ENCODE measurements around the gene MC5R.
"Not testable (repeated sequence)": the region's sequence is repeated elsewhere in the genome, so short reads cannot be mapped to it uniquely, and the experiment has no call there.

The MC5R gene

GRCh38 chr18:13834496-13835015 is 10.6 kb downstream of the MC5R start:
- in situ Hi-C loops (cut with HindIII; ENCODE audit: low sequenced_read_pairs): no loop called here
- H3K4me3 ChIP-seq (ENCODE audit: low read depth, low read length): no peak overlapping the region
- TF ChIP-seq, protein P1, sequence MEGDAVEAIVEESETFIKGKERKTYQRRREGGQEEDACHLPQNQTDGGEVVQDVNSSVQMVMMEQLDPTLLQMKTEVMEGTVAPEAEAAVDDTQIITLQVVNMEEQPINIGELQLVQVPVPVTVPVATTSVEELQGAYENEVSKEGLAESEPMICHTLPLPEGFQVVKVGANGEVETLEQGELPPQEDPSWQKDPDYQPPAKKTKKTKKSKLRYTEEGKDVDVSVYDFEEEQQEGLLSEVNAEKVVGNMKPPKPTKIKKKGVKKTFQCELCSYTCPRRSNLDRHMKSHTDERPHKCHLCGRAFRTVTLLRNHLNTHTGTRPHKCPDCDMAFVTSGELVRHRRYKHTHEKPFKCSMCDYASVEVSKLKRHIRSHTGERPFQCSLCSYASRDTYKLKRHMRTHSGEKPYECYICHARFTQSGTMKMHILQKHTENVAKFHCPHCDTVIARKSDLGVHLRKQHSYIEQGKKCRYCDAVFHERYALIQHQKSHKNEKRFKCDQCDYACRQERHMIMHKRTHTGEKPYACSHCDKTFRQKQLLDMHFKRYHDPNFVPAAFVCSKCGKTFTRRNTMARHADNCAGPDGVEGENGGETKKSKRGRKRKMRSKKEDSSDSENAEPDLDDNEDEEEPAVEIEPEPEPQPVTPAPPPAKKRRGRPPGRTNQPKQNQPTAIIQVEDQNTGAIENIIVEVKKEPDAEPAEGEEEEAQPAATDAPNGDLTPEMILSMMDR (IDR thresholded peaks at IDR 0.05; ENCODE audit: low read depth, low read length, missing control alignments): no peak
- DNase-seq (ENCODE audit: low read depth): no peak

- in situ Hi-C loops (cut with HindIII; ENCODE audit: low sequenced_read_pairs): no loop called here
- H3K4me3 ChIP-seq (ENCODE audit: low read depth, low read length): no peak overlapping the region
- no peak for DNase-seq (ENCODE audit: low read depth)
- TF ChIP-seq, protein P1 (IDR thresholded peaks at IDR 0.05; ENCODE audit: low read depth, low read length, missing control alignments): no peak
Measured at GRCh38 chr18:13835202-13835601, 11.3 kb downstream of the MC5R start.

GRCh38 chr18:13836559-13836958 is 12.6 kb downstream of the MC5R start:
- TF ChIP-seq, protein P1 (IDR thresholded peaks at IDR 0.05; ENCODE audit: low read depth, low read length, missing control alignments): no peak
- no peak overlapping the region for H3K4me3 ChIP-seq (ENCODE audit: low read depth, low read length)
- in situ Hi-C loops (cut with HindIII; ENCODE audit: low sequenced_read_pairs): no loop called here
- no peak for DNase-seq (ENCODE audit: low read depth)

- TF ChIP-seq, protein P1 (IDR thresholded peaks at IDR 0.05; ENCODE audit: low read depth, low read length, missing control alignments): no peak
- H3K4me3 ChIP-seq (ENCODE audit: low read depth, low read length): no peak overlapping the region
- no peak for DNase-seq (ENCODE audit: low read depth)
- in situ Hi-C loops (cut with HindIII; ENCODE audit: low sequenced_read_pairs): no loop called here
Measured at GRCh38 chr18:13849791-13850190, 25.8 kb downstream of the MC5R start.

DNA sequence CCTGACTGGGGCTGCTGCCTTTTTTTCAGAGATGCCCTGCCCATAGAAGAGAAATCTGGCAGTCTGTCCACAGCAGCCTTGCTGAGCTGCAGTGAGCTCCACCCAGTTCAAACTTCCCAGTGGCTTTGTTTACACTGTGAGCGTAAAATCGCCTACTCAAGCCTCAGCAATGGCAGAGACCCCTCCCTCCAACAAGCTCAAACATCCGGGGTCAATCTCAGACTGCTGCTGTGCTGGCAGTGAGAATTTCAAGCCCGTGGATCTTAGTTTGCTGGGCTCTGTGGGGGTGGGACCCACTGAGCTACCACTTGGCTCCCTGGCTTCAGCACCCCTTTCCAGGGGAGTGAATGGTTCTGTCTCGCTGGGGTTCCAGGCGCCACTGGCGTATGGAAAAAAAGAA is 38.9 kb downstream of the MC5R start:
- DNase-seq (ENCODE audit: low read depth); H3K4me3 ChIP-seq (ENCODE audit: low read depth, low read length); in situ Hi-C loops (cut with HindIII; ENCODE audit: low sequenced_read_pairs): not testable (repeated sequence)

DNA sequence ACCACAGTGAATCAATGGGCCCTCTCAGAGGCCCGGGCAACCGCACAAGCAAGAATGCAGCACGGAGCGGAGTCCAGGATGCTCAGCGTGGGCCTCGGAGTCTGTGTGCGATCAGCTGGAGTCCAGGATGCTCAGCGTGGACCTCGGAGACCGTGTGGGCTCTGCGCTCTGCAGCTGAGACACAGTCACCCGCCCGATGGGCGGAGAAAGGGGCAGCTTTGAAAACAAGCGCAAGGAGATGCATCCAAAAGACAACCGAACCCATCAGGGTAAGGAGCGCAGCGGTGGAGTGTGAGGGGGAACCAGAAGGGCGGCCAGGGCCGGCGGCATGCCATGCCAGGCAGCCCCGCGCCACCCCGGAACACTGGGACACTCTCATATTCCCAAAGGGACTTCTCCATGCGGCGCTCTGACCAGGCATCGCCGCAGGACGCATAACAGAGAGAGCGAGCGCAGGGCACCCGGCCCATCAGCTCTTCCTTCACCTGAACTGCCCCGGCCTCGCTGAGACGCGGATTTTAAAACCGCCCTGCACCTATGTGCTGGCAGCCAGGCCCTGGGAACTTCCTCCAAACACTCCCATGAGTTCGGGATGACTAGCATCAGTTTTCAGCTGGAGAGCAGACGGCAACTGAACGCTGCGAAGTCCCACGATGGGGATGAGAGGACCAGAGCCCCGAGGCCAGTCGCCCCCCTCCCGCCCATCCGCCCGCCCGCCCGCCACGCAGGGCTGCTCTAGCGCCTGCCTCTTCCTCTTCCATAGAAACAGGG is 44.7 kb downstream of the MC5R start:
- TF ChIP-seq, protein P1 (IDR thresholded peaks at IDR 0.05; ENCODE audit: low read depth, low read length, missing control alignments): no peak
- H3K4me3 ChIP-seq (ENCODE audit: low read depth, low read length): no peak overlapping the region
- in situ Hi-C loops (cut with HindIII; ENCODE audit: low sequenced_read_pairs): no loop called here
- DNase-seq (ENCODE audit: low read depth): no peak

DNA sequence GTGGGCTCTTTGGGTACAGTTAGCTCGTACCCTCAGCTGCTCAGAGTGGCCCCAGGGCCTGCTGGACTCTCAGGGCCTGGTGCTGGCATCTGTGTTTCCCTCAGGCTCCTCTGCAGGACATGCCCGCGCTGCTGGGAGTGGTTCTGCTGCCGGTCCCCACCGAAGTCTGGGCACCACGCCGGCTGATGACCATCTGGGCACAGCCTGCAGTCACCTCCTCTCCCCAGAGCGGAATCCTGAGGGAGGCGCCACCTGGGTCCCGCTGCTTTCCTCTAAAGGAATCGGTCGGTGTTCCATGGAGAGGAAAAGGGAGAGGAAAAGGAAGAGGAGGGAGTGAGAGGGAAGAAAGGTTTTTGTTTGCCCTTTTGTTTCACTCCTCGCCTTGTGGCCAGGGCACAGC is 47.8 kb downstream of the MC5R start:
- in situ Hi-C loops (cut with HindIII; ENCODE audit: low sequenced_read_pairs): no loop called here
- no peak overlapping the region for H3K4me3 ChIP-seq (ENCODE audit: low read depth, low read length)
- no peak for DNase-seq (ENCODE audit: low read depth)
- TF ChIP-seq, protein P1 (IDR thresholded peaks at IDR 0.05; ENCODE audit: low read depth, low read length, missing control alignments): no peak
